ENCODE measurements around the gene DGCR8.
A peak's percentile ranks its signal among the peaks of the same experiment; 100 is the strongest.

The DGCR8 gene

DNA sequence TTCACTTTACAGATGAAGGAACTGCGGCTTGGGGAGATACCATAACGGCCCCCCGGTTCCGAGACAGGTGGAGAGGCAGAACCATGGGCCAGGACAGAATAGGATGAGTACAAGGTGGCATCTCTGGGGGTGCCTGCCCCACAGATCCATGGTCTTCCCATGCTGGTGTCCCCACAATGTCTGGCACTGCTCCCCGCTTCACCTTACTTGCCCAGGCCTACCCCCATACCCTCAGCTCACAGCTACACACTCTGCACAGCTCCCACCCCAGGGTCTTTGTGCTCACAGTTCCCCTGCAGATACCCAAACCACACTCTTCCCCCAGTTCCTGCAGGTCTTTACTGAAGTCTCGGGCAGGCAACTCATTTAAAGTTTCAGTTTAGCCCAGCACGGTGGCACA is 11.4 kb upstream of the DGCR8 start:
- no peak for DNase-seq (ENCODE audit: low spot score in 2 of 2)
- Mint-ChIP-seq H3K36me3 (peaks cover 3% of the 10 kb centered on the region), H3K4me1 (no peaks in the 10 kb centered on the region), H3K4me3 (no peak overlapping the region), H3K27me3 (no peaks in the 10 kb centered on the region), H3K9me3 (no peaks in the 10 kb centered on the region), H3K27ac (no peak overlapping the region)
- no peak for ATAC-seq (ENCODE audit: low read depth)

DNA sequence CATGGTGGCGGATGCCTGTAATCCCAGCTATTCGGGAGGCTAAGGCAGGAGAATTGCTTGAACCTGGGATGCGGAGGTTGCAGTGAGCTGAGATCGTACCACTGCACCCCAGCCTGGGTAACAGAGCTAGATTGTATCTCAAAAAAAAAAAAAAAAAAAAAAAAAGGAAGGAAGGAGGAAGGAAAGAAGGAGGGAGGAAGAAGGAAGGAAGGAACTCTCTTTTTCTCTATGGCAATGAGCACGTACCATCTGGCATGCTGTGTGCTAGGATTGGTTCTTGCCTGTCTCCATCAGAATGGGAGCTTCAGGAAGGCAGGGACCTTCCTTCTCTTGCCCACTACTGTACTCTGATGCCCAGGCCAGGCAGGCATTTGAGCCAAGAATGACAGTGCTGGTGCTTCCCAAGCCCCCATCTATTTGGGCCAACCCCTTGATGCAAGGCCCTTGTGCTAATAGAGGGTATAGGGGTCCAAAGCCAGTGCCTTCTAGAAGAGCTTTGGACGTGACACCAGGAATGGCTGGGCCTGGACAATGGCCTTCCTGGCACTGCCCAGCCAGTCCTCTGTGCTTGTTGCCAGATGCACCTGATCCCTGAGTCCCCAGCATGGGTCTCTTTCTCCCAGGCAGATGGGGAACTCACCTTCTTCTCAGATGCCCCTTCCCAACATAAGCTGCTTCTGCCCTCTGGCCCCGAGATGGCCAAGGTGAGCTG is 10.6 kb upstream of the DGCR8 start:
- Mint-ChIP-seq H3K27ac (no peak overlapping the region), H3K4me1 (no peaks in the 10 kb centered on the region), H3K27me3 (no peaks in the 10 kb centered on the region), H3K36me3 (peaks cover 3% of the 10 kb centered on the region), H3K4me3 (no peak overlapping the region), H3K9me3 (no peaks in the 10 kb centered on the region)
- DNase-seq (ENCODE audit: low spot score in 2 of 2): no peak
- ATAC-seq (ENCODE audit: low read depth): no peak

DNA sequence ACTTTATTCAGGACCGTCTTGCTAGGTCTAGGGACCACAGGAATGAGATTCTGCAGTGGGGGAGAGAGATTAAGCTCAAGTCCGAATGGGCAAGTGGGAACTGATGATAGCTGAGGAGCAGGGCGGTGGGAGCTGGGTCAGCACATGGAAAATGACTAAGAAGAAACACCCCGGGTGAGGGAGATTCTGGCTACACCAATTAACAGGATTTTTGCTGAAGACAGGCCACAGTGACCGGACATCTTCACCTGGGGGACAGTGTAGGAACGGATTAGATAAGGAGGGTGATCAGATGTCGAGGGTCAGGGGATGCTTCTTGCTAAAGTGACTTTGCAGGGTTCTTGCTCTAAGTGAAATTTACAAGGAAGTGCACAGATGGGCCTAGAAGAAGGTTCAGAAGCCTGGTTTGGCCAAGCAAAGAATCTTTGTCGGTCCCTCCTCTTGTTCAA is 8.5 kb upstream of the DGCR8 start:
- no peaks in the 10 kb centered on the region for H3K4me1 Mint-ChIP-seq
- H3K27me3 Mint-ChIP-seq: no peaks in the 10 kb centered on the region
- H3K27ac Mint-ChIP-seq: no peak overlapping the region
- no peaks in the 10 kb centered on the region for H3K36me3 Mint-ChIP-seq
- ATAC-seq (ENCODE audit: low read depth) (no peak), DNase-seq (ENCODE audit: low spot score in 2 of 2) (no peak)
- no peaks in the 10 kb centered on the region for H3K9me3 Mint-ChIP-seq
- no peak overlapping the region for H3K4me3 Mint-ChIP-seq

DNA sequence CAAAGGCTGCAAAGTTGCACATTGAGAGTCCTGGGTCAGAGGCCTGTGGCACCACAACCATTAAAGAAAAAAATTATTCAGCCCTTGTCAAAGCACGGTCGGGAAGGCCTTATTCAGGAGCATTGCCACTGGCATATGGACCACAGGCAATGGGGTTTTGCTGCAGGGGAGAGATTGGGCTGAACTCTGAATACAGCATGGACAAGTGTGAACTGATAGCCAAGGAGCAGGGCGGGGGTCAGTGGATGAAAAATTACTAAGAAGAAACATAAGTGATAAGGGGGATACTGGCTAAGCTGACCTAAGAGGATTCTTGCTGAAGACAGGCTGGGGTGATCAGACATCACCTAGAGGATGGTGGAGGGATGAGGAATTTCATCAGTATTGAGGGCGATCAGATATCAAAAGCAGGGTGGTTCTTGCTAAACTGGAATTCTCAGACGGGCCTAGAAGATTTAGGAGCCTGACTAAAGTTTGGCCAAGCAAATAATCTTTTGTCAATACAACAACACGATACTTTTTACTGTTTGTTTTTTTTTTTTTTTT is 3.3 kb upstream of the DGCR8 start:
- DNase-seq (ENCODE audit: low spot score in 2 of 2): no peak
- H3K27me3 Mint-ChIP-seq: no peaks in the 10 kb centered on the region
- no peak for ATAC-seq (ENCODE audit: low read depth)
- peaks cover 8% of the 10 kb centered on the region for H3K4me1 Mint-ChIP-seq
- H3K9me3 Mint-ChIP-seq: no peaks in the 10 kb centered on the region
- H3K36me3 Mint-ChIP-seq: no peaks in the 10 kb centered on the region
- H3K4me3 Mint-ChIP-seq: no peak overlapping the region
- H3K27ac Mint-ChIP-seq: no peak overlapping the region

DNA sequence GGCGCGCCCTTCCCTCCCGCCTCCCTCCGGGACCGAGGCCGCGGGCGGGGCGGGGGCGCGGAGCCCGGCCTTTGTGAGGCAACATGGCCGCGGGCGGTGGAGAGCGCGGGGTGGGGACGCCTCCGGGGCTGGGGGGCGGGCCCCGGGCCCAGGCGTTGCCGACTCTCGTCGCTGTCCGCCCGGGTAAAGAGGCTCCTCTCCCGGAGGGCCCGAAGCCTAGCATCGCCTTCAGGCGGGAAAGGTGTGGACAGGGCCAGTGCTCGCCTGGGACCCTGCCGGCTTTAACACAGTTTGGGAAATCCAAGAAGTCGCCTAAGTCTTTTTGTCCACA is 369 bp downstream of the DGCR8 start:
- H3K27me3 Mint-ChIP-seq: no peaks in the 10 kb centered on the region
- H3K4me3 Mint-ChIP-seq: peak overlapping the region; percentile 56
- peak; percentile 75 for ATAC-seq (ENCODE audit: low read depth)
- H3K27ac Mint-ChIP-seq: no peak overlapping the region
- no peaks in the 10 kb centered on the region for H3K36me3 Mint-ChIP-seq
- H3K4me1 Mint-ChIP-seq: peaks cover 26% of the 10 kb centered on the region
- DNase-seq (ENCODE audit: low spot score in 2 of 2): peak in 1 of 2 donors; percentile 57
- H3K9me3 Mint-ChIP-seq: no peaks in the 10 kb centered on the region

DNA sequence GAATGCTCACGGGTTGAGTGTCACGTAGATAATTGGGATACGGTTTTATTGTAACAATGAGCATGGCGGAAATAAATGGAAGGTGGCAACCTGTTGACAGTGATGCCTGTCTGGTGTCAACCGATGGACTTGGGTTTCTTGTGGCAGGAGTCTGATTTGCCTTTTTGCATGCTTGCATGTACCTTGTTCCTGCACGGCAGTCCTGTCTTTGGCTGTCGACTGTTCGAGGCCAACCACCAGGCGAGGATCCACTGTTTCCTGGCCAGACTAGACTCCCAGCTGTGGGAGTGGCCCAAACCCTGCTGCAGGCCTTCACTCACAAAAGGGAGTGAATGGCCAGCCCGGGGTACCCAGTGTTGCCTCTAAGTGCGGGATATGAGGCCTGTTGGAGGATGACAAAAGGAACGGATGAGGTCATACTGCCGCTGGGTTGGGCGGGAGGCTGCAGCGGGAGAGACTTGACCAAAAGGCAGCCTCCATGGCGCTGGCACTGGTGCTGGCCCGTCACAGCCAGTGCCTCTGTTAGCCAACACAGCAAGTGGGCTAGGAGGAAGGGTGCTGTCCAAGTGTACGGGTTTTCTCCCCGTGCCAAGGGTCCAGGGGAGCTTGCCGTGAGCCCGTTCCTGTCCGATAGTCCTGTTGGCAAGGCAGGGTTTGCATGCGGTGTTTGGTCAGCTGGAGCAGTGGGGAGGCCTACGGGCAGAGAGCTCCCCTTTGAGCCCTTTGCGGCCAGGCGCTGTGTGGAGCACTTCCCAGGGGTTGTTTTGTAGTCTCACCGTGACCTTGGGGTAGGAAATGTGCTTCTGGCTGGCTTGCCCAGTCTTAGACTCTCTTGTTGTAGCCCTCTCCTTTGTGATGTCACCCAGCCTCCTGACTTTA is 974 bp downstream of the DGCR8 start:
- no peaks in the 10 kb centered on the region for H3K27me3 Mint-ChIP-seq
- ATAC-seq (ENCODE audit: low read depth): no peak
- no peaks in the 10 kb centered on the region for H3K36me3 Mint-ChIP-seq
- H3K4me3 Mint-ChIP-seq: peak overlapping the region; percentile 56
- H3K9me3 Mint-ChIP-seq: no peaks in the 10 kb centered on the region
- peaks cover 26% of the 10 kb centered on the region for H3K4me1 Mint-ChIP-seq
- DNase-seq (ENCODE audit: low spot score in 2 of 2): no peak
- H3K27ac Mint-ChIP-seq: no peak overlapping the region

DNA sequence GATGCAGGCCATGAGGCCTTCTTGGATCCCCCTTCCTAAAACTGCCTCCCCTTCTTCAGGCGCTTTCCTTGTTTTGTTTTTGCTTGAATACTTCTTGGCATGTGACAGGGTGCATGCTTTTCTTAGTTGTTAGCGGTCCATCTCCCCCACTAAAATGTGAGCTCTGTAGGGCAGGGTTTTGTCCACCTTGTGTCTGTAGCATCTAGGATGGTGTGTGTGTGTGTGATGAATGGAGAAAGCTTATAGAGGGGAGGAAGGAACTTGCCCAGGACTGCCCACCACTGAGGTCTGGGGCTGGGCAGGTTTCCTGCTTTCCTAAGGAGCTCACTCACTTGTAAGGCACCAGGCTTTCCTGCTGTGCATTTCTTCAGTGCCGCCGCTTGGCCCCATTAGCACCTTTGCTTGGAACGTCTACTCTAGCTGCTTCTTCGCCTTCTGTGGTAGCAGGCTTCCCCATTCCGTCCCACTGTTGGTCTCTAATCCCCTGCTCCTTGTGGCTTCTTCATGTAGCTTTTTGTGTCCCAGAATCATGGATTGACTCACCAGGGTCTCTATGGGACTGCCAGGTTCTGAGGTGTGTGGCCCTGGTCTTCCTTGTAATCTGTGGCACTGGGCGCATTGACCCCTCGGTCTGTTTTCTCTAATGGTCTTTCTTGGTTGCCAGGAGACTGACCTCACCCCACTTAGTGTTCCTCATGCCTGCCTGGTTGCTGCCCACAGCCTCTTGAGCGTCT is 3.3 kb downstream of the DGCR8 start:
- ATAC-seq (ENCODE audit: low read depth): no peak
- Mint-ChIP-seq H3K27ac (peak overlapping the region; percentile 25), H3K36me3 (peaks cover 17% of the 10 kb centered on the region), H3K4me1 (peaks cover 26% of the 10 kb centered on the region), H3K9me3 (no peaks in the 10 kb centered on the region), H3K27me3 (no peaks in the 10 kb centered on the region), H3K4me3 (peak overlapping the region; percentile 28)
- DNase-seq (ENCODE audit: low spot score in 2 of 2): no peak

DNA sequence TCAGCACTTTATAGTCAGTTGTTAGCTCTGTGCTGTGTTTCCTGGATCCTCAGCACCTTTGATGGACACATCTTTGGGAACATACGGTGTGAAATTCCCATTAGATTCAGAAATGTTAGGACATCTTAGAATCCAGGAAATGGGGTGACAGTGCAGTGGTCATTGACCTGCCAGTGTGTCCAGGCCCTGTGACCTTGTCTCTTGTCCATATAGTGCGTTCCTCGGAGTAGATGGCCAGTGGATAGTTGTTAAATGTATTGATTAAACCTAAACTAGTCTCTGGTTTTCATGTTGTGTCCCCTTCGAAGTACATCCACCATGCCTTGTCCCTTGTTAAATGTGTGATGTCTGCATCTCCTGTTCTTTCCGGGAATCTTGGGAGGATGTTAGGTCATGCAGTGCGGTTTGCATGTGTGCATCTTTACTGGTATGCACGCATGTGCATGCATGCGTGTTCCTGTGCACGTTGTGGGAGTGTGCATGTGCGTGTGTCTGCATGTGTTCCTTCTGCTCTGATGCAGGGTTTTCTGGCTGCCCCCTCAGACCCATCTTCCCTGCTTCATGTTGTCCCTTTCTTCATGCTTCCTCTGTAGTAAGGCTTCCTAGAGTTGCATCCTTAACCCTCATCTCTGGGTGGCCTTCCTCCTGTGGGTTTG is 4.0 kb downstream of the DGCR8 start:
- H3K27me3 Mint-ChIP-seq: no peaks in the 10 kb centered on the region
- no peak for ATAC-seq (ENCODE audit: low read depth)
- peaks cover 26% of the 10 kb centered on the region for H3K4me1 Mint-ChIP-seq
- no peak for DNase-seq (ENCODE audit: low spot score in 2 of 2)
- H3K27ac Mint-ChIP-seq: no peak overlapping the region
- no peak overlapping the region for H3K4me3 Mint-ChIP-seq
- H3K9me3 Mint-ChIP-seq: no peaks in the 10 kb centered on the region
- peaks cover 17% of the 10 kb centered on the region for H3K36me3 Mint-ChIP-seq

DNA sequence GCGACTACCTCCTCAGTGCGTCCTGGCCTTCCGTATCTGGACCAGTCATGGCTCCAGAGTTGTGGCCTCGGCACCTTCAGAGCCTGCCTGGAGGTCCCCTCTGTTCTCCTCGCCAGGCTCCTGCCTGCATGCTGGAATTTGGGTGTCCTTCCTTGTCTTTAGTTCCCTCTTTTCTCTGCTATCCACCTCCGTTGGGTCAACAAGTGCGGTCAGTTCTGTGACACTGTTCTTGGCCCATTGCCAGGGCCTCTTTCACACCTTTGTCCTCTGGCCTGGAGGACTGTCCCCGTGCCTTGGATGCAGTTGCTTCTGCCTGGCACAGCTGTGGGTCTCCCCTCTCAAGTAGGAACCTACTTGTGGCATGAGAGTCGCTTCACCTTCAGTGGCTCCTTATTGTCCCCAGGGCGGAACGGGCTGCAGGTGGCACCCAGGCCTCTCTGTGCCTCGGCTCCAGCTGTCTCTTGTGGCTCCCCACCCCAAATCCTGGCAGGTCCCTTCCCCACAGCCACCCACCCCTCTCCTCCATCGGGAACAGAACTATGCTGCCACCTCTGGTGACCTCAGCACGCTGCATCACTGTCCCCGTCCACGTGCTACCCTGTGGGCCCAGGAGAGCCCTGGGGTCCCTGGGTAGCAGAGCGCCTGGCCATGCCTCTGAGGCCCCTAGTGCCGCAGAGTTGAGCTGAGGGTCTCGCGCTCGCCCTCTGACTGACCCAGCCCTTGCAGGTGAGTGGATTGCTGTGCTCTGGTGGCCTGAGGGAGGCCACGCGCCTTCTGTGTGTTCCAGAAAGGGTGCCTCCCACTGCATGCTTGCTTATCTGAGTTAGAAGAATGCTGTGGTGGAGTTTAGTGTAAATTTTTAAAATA is 4.7 kb downstream of the DGCR8 start:
- peaks cover 22% of the 10 kb centered on the region for H3K36me3 Mint-ChIP-seq

DNA sequence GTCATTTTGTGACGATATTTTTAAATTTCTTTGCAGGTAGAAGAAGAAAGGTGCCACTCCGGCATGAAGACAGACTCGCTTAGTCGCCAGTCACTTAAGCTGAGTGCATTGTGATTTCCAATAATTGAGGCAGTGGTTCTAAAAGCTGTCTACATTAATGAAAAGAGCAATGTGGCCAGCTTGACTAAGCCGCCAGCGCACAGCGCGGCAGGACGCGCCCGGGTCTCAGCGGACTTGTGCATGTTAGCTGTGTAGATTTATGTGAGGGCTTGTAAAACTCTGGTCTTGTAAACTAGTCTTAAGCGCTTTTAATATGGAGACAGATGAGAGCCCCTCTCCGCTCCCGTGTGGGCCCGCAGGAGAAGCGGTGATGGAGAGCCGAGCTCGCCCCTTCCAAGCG is 5.6 kb downstream of the DGCR8 start:
- ATAC-seq (ENCODE audit: low read depth) (no peak), DNase-seq (ENCODE audit: low spot score in 2 of 2) (no peak)
- Mint-ChIP-seq H3K9me3 (no peaks in the 10 kb centered on the region), H3K27me3 (no peaks in the 10 kb centered on the region), H3K36me3 (peaks cover 27% of the 10 kb centered on the region), H3K4me1 (peaks cover 26% of the 10 kb centered on the region), H3K27ac (no peak overlapping the region), H3K4me3 (no peak overlapping the region)

More for the DNA sequence above, 4.7 kb downstream of the DGCR8 start:
- Mint-ChIP-seq H3K4me3 (no peak overlapping the region), H3K27ac (no peak overlapping the region), H3K27me3 (no peaks in the 10 kb centered on the region), H3K9me3 (no peaks in the 10 kb centered on the region), H3K4me1 (peaks cover 26% of the 10 kb centered on the region)
- DNase-seq (ENCODE audit: low spot score in 2 of 2) (no peak), ATAC-seq (ENCODE audit: low read depth) (no peak)

DNA sequence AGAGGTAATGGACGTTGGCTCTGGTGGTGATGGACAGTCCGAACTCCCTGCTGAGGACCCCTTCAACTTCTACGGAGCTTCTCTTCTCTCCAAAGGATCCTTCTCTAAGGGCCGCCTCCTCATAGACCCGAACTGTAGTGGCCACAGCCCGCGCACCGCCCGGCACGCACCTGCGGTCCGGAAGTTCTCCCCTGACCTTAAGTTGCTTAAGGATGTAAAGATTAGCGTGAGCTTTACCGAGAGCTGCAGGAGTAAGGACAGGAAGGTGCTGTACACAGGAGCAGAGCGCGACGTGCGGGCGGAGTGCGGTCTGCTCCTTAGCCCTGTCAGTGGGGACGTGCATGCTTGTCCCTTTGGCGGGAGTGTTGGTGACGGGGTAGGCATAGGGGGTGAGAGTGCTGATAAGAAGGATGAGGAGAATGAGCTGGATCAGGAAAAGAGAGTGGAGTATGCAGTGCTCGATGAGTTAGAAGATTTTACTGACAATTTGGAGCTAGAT is 6.1 kb downstream of the DGCR8 start:
- no peaks in the 10 kb centered on the region for H3K9me3 Mint-ChIP-seq
- H3K27ac Mint-ChIP-seq: no peak overlapping the region
- DNase-seq (ENCODE audit: low spot score in 2 of 2): no peak
- no peak overlapping the region for H3K4me3 Mint-ChIP-seq
- H3K4me1 Mint-ChIP-seq: peaks cover 22% of the 10 kb centered on the region
- ATAC-seq (ENCODE audit: low read depth): no peak
- no peaks in the 10 kb centered on the region for H3K27me3 Mint-ChIP-seq
- peaks cover 30% of the 10 kb centered on the region for H3K36me3 Mint-ChIP-seq

DNA sequence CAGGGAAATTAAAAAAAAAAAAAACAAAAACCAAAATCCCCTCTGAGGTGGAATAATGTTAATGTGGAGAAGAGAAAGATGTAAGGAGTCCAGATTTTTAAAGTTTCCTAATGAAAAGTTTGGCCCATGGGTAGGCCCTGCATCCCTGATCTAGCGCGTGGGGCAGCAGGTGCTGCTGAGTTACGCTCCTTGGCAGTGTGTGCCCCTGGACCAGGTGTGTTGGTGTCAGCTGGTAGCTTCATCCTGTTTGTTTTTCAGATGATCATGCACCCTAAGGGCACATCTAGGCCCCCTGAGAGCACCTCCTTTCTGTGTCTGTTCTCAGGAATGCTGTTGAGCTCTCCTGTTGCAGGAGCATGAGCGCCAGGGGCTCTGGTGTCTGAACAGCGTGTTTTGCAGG is 6.7 kb downstream of the DGCR8 start:
- H3K36me3 Mint-ChIP-seq: peaks cover 32% of the 10 kb centered on the region
- no peak overlapping the region for H3K27ac Mint-ChIP-seq
- DNase-seq (ENCODE audit: low spot score in 2 of 2) (no peak), ATAC-seq (ENCODE audit: low read depth) (no peak)
- H3K27me3 Mint-ChIP-seq: no peaks in the 10 kb centered on the region
- no peak overlapping the region for H3K4me3 Mint-ChIP-seq
- peaks cover 18% of the 10 kb centered on the region for H3K4me1 Mint-ChIP-seq
- H3K9me3 Mint-ChIP-seq: no peaks in the 10 kb centered on the region

All from memory B cell (primary cell).